Measurements from ENCODE around the gene RPUSD1.

- TF ChIP-seq, protein P1, sequence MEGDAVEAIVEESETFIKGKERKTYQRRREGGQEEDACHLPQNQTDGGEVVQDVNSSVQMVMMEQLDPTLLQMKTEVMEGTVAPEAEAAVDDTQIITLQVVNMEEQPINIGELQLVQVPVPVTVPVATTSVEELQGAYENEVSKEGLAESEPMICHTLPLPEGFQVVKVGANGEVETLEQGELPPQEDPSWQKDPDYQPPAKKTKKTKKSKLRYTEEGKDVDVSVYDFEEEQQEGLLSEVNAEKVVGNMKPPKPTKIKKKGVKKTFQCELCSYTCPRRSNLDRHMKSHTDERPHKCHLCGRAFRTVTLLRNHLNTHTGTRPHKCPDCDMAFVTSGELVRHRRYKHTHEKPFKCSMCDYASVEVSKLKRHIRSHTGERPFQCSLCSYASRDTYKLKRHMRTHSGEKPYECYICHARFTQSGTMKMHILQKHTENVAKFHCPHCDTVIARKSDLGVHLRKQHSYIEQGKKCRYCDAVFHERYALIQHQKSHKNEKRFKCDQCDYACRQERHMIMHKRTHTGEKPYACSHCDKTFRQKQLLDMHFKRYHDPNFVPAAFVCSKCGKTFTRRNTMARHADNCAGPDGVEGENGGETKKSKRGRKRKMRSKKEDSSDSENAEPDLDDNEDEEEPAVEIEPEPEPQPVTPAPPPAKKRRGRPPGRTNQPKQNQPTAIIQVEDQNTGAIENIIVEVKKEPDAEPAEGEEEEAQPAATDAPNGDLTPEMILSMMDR (IDR thresholded peaks at IDR 0.05; ENCODE audit: insufficient read depth, low read length, poor library complexity, severe bottlenecking), result no peak
- no peak for TF ChIP-seq EZH2phosphoT487 (conservative IDR thresholded peaks at IDR 0.05; ENCODE audit: low read length)
These were observed 8.9 kb upstream of the RPUSD1 start for GRCh38 chr16:797120-797420.
